Endothelial cell of umbilical vein (primary cell): Measurements from ENCODE around the gene TTLL9. TPM values are rescaled to one million over a fixed set of nuclear protein-coding genes. Genes with fewer than 3 reads are reported as not detected.

Source experiments
- BruUV-seq: library from RNA; stranded (reverse); fragments of 400-500 nt; replicated peaks from 2 replicates; lab custom pipeline; 2021; lab: Mats Ljungman, UMichigan
- CTCF ChIA-PET: fragments of 300-600, 350-600 bp; sonication (Branson Sonifier 250); formaldehyde crosslinking; loops from one replicate; lab custom pipeline; 2021; ENCODE audit warnings: antibody characterized with exemption, inconsistent platforms; lab: Charles Lee
- POLR2A ChIA-PET: fragments of 300-600, 350-600 bp; sonication (Branson Sonifier 250); formaldehyde crosslinking; loops from one replicate; lab custom pipeline; 2021; ENCODE audit warnings: antibody characterized with exemption, inconsistent platforms; lab: Charles Lee
- DNase-seq: peaks from one replicate; pipeline ENCODE4 v3.0.0-alpha.2; 2011; ENCODE audit warnings: low read depth, low spot score
- FAIRE-seq: peaks from 2 replicates; lab custom pipeline; 2011; peaks lifted over from hg19 to GRCh38; lab: Jason Lieb, UNC
- H2AFZ ChIP-seq: 2 replicates; pipeline ENCODE4 v1.6.0; 2012; ENCODE audit warnings: low read depth, low read length, control low read depth, inconsistent platforms
- H3K27ac ChIP-seq: 2 replicates; pipeline ENCODE4 v1.5.1; 2011; ENCODE audit warnings: low read depth, mild to moderate bottlenecking, control low read depth, low read length, moderate library complexity; ENCODE audit not compliant: insufficient read depth
- H3K27me3 ChIP-seq, 2 experiments: 2 replicates each; pipeline versions ENCODE4 v1.6.0 to v1.6.1; 2011; ENCODE audit warnings: low read length in 2 of 2, mixed read lengths in 1 of 2; ENCODE audit not compliant: control insufficient read depth in 2 of 2, insufficient read depth in 2 of 2
- H3K36me3 ChIP-seq, 2 experiments: 2 replicates in 1 of 2; 3 replicates in 1 of 2; pipeline ENCODE4 v1.5.1; 2011; ENCODE audit warnings: low read length in 2 of 2, mild to moderate bottlenecking in 1 of 2, moderate library complexity in 1 of 2; ENCODE audit not compliant: control insufficient read depth in 2 of 2, insufficient read depth in 2 of 2; ENCODE audit errors: extremely low read depth in 1 of 2
- H3K4me1 ChIP-seq: 3 replicates; pipeline ENCODE4 v1.5.1; 2011; ENCODE audit warnings: mild to moderate bottlenecking, low read length; ENCODE audit not compliant: control insufficient read depth, insufficient read depth; ENCODE audit errors: extremely low read depth
- H3K4me2 ChIP-seq: 2 replicates; pipeline ENCODE4 v1.6.1; 2011; ENCODE audit warnings: low read length, control low read depth, mixed read lengths; ENCODE audit not compliant: insufficient read depth
- H3K4me3 ChIP-seq, 3 experiments: fragments of 200-600 bp in 1 of 3; sonication (generic), shearing (Covaris generic) in 1 of 3; replicated peaks in 1 of 3; 2 replicates each; pipeline ENCODE4 v1.5.1; 2011 to 2016; ENCODE audit warnings: control low read depth in 3 of 3, low read length in 3 of 3, mild to moderate bottlenecking in 2 of 3, inconsistent platforms in 1 of 3, low read depth in 1 of 3, moderate library complexity in 1 of 3; ENCODE audit not compliant: insufficient read depth in 1 of 3
- H3K79me2 ChIP-seq: 2 replicates; pipeline ENCODE4 v1.6.0; 2012; ENCODE audit warnings: low read length, inconsistent platforms; ENCODE audit not compliant: control insufficient read depth, insufficient read depth
- H3K9ac ChIP-seq: replicated peaks from 2 replicates; pipeline ENCODE3; 2011; ENCODE audit warnings: low read length, control low read depth; ENCODE audit not compliant: insufficient read depth; ENCODE audit errors: extremely low read depth
- H3K9me1 ChIP-seq: replicated peaks from 3 replicates; pipeline ENCODE4 v1.6.0; 2011; ENCODE audit warnings: mild to moderate bottlenecking, low read length; ENCODE audit not compliant: control insufficient read depth, insufficient read depth; ENCODE audit errors: extremely low read depth
- H3K9me3 ChIP-seq: replicated peaks from 2 replicates; pipeline ENCODE4 v1.5.1; 2012; ENCODE audit warnings: low read length, inconsistent platforms; ENCODE audit not compliant: control insufficient read depth, insufficient read depth
- H4K20me1 ChIP-seq: replicated peaks from 2 replicates; pipeline ENCODE3; 2011; ENCODE audit warnings: mild to moderate bottlenecking, low read length; ENCODE audit not compliant: control insufficient read depth, insufficient read depth; ENCODE audit errors: extremely low read depth
- EZH2 ChIP-seq: IDR thresholded peaks from 2 replicates; pipeline ENCODE4 v1.6.1; 2012; ENCODE audit warnings: borderline replicate concordance, low read depth, mild to moderate bottlenecking, moderate library complexity, low read length, inconsistent platforms; ENCODE audit not compliant: severe bottlenecking
- FOS ChIP-seq: IDR thresholded peaks from 2 replicates; pipeline ENCODE4 v1.6.1; 2011; ENCODE audit warnings: mild to moderate bottlenecking, low read length, moderate library complexity, borderline replicate concordance; ENCODE audit not compliant: insufficient read depth
- GATA2 ChIP-seq: IDR thresholded peaks from 2 replicates; pipeline ENCODE4 v1.7.0; 2011; ENCODE audit warnings: low read depth, mild to moderate bottlenecking, moderate library complexity, mixed read lengths, low read length; ENCODE audit not compliant: insufficient read length, insufficient read depth
- JUN ChIP-seq: IDR thresholded peaks from 2 replicates; pipeline ENCODE4 v1.6.1; 2011; ENCODE audit warnings: borderline replicate concordance, low read depth; ENCODE audit not compliant: insufficient read length, insufficient read depth
- MYC ChIP-seq: IDR thresholded peaks from one replicate; pipeline ENCODE4 v1.6.1; 2011; ENCODE audit warnings: mild to moderate bottlenecking, low read depth, low read length
- POLR2A ChIP-seq: IDR thresholded peaks from 2 replicates; pipeline ENCODE4 v1.6.1; 2012; ENCODE audit warnings: low read depth, mild to moderate bottlenecking, control low read depth, low read length
- POLR2AphosphoS5 ChIP-seq: IDR thresholded peaks from 2 replicates; pipeline ENCODE4 v1.6.1; 2012; ENCODE audit warnings: low read depth, mild to moderate bottlenecking, control low read depth, low read length, moderate library complexity; ENCODE audit not compliant: insufficient read depth
- dilution Hi-C: fragments of 300-500 bp; cut with MboI; formaldehyde crosslinking; loops from one replicate; pipeline ENCODE4 v1.15.0; 2019; ENCODE audit warnings: low sequenced_read_pairs; ENCODE audit not compliant: extremely low pct_ligation_motif_present
- intact Hi-C: fragments of 100-400 bp; cut with micrococcal nuclease; formaldehyde crosslinking; loops from one replicate; pipeline ENCODE4 v1.10.0; 2022
- polyA plus RNA-seq, 4 experiments: library from polyadenylated mRNA; depleted of rRNA in 3 of 4; stranded (reverse) in 3 of 4; unstranded in 1 of 4; fragments of >200 nt; gene quantifications; 2 replicates each; pipeline versions ENCODE4 v1.2.1 to v1.2.3, GENCODE V29; 2011 to 2012; ENCODE audit warnings: missing spikeins in 1 of 4
- total RNA-seq: library from RNA; stranded (reverse); gene quantifications from 2 replicates; pipeline ENCODE4 v1.2.3, GENCODE V29; 2021
- TF ChIP-seq, protein P1 (sequence below): IDR thresholded peaks from 2 replicates; pipeline ENCODE4 v1.6.1; 2011; ENCODE audit not compliant: insufficient read depth, insufficient read length
- TF ChIP-seq, protein P2 (sequence below), 2 donors: IDR thresholded peaks; 1 replicate in 1 of 2; 2 replicates in 1 of 2; pipeline ENCODE4 v1.5.1; 2011; ENCODE audit warnings: low read length in 2 of 2, mild to moderate bottlenecking in 2 of 2, moderate library complexity in 2 of 2, control low read depth in 1 of 2, inconsistent platforms in 1 of 2, low read depth in 1 of 2; ENCODE audit not compliant: insufficient read depth in 1 of 2; ENCODE audit errors: extremely low read depth in 1 of 2

The TTLL9 gene
- total and polyA plus RNA-seq, 2 donors (not counting 3 experiments of a cell fraction or from before 2014, with no cell fraction given): 0.03 TPM; not detected in 1

DNA sequence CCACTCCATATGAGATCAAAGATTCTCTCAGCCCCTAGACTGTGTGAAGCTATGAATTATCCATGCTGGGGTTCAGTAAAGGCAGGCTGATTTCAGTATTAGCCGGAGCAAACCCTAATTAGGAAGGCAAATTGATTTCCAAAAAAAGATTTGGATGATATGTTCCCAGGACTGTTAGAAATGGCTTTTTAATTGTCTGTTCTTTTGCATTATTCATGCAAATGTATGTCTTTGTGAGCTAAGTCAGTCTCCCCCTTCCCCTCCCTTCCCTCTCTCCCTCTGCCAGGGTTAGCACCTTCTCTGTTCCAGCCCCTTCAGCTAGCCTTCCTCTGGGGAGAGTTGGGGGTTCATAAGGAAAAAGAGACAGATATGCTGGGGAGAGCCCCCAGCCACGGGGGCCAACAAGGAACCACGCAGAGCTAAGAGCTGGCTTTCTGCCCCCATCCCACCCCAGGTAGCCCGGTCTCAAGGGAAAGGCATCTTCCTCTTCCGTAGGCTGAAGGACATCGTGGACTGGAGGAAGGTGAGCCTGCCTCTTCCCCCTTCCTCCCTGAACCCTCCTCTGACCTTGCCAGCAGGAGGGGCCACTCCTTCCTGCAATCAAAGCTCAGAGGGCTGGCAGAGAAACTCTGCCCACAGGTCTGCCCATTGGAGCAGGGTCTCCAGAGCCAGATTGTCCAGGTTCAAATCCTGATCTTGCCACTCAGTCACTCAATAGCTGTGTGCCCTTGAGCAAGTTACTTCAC lies 49.1 kb downstream of the TTLL9 start:
- H3K9me1 ChIP-seq: no peaks in the 10 kb centered on the region
- H3K9ac ChIP-seq: no peak overlapping the region
- no peak for DNase-seq
- no peaks in the 10 kb centered on the region for H4K20me1 ChIP-seq
- no peak overlapping the region for H2AFZ ChIP-seq
- intact Hi-C loops (no loop called here), dilution Hi-C loops (no loop called here)
- no peak for FAIRE-seq
- H3K79me2 ChIP-seq: no peaks in the 10 kb centered on the region
- BruUV-seq: no TSS peak
- no peak overlapping the region for H3K4me2 ChIP-seq
- H3K27ac ChIP-seq: no peak overlapping the region
- H3K36me3 ChIP-seq: no peaks in the 10 kb centered on the region
- TF ChIP-seq MYC: no peak
- no peak for TF ChIP-seq POLR2AphosphoS5
- no peak for TF ChIP-seq JUN
- TF ChIP-seq EZH2: no peak
- TF ChIP-seq GATA2: no peak
- no peak for TF ChIP-seq FOS
- TF ChIP-seq, protein P1, sequence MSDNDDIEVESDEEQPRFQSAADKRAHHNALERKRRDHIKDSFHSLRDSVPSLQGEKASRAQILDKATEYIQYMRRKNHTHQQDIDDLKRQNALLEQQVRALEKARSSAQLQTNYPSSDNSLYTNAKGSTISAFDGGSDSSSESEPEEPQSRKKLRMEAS: no peak
- TF ChIP-seq, protein P2, sequence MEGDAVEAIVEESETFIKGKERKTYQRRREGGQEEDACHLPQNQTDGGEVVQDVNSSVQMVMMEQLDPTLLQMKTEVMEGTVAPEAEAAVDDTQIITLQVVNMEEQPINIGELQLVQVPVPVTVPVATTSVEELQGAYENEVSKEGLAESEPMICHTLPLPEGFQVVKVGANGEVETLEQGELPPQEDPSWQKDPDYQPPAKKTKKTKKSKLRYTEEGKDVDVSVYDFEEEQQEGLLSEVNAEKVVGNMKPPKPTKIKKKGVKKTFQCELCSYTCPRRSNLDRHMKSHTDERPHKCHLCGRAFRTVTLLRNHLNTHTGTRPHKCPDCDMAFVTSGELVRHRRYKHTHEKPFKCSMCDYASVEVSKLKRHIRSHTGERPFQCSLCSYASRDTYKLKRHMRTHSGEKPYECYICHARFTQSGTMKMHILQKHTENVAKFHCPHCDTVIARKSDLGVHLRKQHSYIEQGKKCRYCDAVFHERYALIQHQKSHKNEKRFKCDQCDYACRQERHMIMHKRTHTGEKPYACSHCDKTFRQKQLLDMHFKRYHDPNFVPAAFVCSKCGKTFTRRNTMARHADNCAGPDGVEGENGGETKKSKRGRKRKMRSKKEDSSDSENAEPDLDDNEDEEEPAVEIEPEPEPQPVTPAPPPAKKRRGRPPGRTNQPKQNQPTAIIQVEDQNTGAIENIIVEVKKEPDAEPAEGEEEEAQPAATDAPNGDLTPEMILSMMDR (IDR thresholded peaks at IDR 0.05; ENCODE audit: extremely low read depth in 1 of 2, insufficient read depth in 1 of 2, low read depth in 1 of 2, low read length in 2 of 2): no peak
- no peak for TF ChIP-seq POLR2A
- ChIA-PET POLR2A (no interaction called here), CTCF (interaction anchor here (0.7 kb wide), 1 partner anchor 10 kb away, joined by 3 read pairs; no protein-coding TSS in a partner anchor)
- H3K4me3 ChIP-seq: no peak overlapping the region
- H3K9me3 ChIP-seq: no peaks in the 10 kb centered on the region
- H3K4me1 ChIP-seq: no peaks in the 10 kb centered on the region
- peaks cover 0 to 6% of the 10 kb centered on the region in 2 experiments for H3K27me3 ChIP-seq
